HCT116 (cell line): Measurements from ENCODE around the gene CCDC183. TPM values are rescaled to one million over a fixed set of nuclear protein-coding genes. Genes with fewer than 3 reads are reported as not detected.

Experiments
- ATAC-seq: fragments of 200-7000 bp; cut with Tn5 transposase; 2 replicates; pipeline ENCODE4 v1.9.1; 2020; ENCODE audit warnings: mild to moderate bottlenecking, moderate library complexity
- BruUV-seq: library from RNA; stranded (reverse); fragments of 400-500 nt; replicated peaks from 2 replicates; lab custom pipeline; 2021; lab: Mats Ljungman, UMichigan
- CTCF ChIA-PET: fragments of 300-600 bp; sonication (Branson Sonifier 250); formaldehyde crosslinking; loops from one replicate; lab custom pipeline; 2021; ENCODE audit warnings: antibody characterized with exemption; lab: Charles Lee
- POLR2A ChIA-PET: fragments of 300-600, 350-600 bp; sonication (Branson Sonifier 250); formaldehyde crosslinking; loops from one replicate; lab custom pipeline; 2021; ENCODE audit warnings: antibody characterized with exemption; lab: Charles Lee
- RAD21 ChIA-PET, 2 experiments: fragments of 300-600 bp; sonication (Branson Sonifier 250); formaldehyde crosslinking; loops; one replicate each; lab custom pipeline; 2023; ENCODE audit warnings: low total read pairs in 2 of 2; ENCODE audit not compliant: uncharacterized antibody in 2 of 2, unreplicated experiment in 2 of 2, low non-redundant PET in 1 of 2; lab: Charles Lee
- DNase-seq: peaks from one replicate; pipeline ENCODE4 v3.0.0-alpha.2; 2010; ENCODE audit warnings: low read depth, low spot score
- H2AFZ ChIP-seq: fragments of 200-600 bp; shearing (Covaris generic), sonication (generic); 2 replicates; pipeline ENCODE4 v1.6.1; 2017; ENCODE audit warnings: low read depth, mixed run types, mixed read lengths, antibody characterized with exemption, low read length; ENCODE audit not compliant: poor library complexity, severe bottlenecking
- H3K27ac ChIP-seq: 2 replicates; pipeline ENCODE4 v1.5.1; 2012; ENCODE audit warnings: low read depth, low read length
- H3K27me3 ChIP-seq: fragments of 200-600 bp; sonication (generic); 2 replicates; pipeline ENCODE4 v1.6.1; 2016; ENCODE audit warnings: mixed run types, low read length, mixed read lengths; ENCODE audit not compliant: insufficient read depth
- H3K36me3 ChIP-seq, 2 experiments: fragments of 200-500 bp in 1 of 2; fragments of 200-600 bp in 1 of 2; sonication (Bioruptor generic) in 1 of 2; sonication (generic) in 1 of 2; 2 replicates each; pipeline versions ENCODE4 v1.5.1 to v1.6.1; 2014 to 2016; ENCODE audit warnings: low read length in 2 of 2, inconsistent platforms in 1 of 2, mixed read lengths in 1 of 2, mixed run types in 1 of 2; ENCODE audit not compliant: insufficient read depth in 2 of 2, control insufficient read depth in 1 of 2
- H3K4me1 ChIP-seq, 2 experiments: fragments of 200-600 bp in 1 of 2; sonication (generic) in 1 of 2; 2 replicates each; pipeline versions ENCODE4 v1.5.1 to v1.6.1; 2012 to 2017; ENCODE audit warnings: low read length in 2 of 2, inconsistent platforms in 1 of 2, mild to moderate bottlenecking in 1 of 2, mixed read lengths in 1 of 2, mixed run types in 1 of 2, moderate library complexity in 1 of 2; ENCODE audit not compliant: insufficient read depth in 2 of 2, control insufficient read depth in 1 of 2
- H3K4me2 ChIP-seq: fragments of 200-600 bp; sonication (generic); 2 replicates; pipeline ENCODE4 v1.6.1; 2017; ENCODE audit warnings: mixed run types, low read length, mixed read lengths
- H3K4me3 ChIP-seq, 2 experiments: fragments of 200-600 bp in 1 of 2; sonication (generic) in 1 of 2; replicated peaks in 1 of 2; 2 replicates each; pipeline ENCODE4 v1.5.1; 2011 to 2016; ENCODE audit warnings: low read length in 2 of 2, control low read depth in 1 of 2, low read depth in 1 of 2, mild to moderate bottlenecking in 1 of 2, mixed read lengths in 1 of 2, mixed run types in 1 of 2
- H3K79me2 ChIP-seq: fragments of 200-600 bp; sonication (generic); 2 replicates; pipeline ENCODE4 v1.6.1; 2017; ENCODE audit warnings: mild to moderate bottlenecking, mixed run types, low read length, moderate library complexity, mixed read lengths; ENCODE audit not compliant: insufficient read depth
- H3K9ac ChIP-seq: fragments of 200-600 bp; sonication (generic); 2 replicates; pipeline ENCODE4 v1.6.1; 2016; ENCODE audit warnings: low read length, mixed read lengths
- H3K9me2 ChIP-seq: fragments of 200-600 bp; sonication (generic), shearing (Covaris generic); 2 replicates; pipeline ENCODE4 v1.6.1; 2017; ENCODE audit warnings: mixed run types, mild to moderate bottlenecking, moderate library complexity; ENCODE audit not compliant: insufficient read depth
- H3K9me3 ChIP-seq, 2 experiments: fragments of 200-500 bp in 1 of 2; fragments of 200-600 bp in 1 of 2; sonication (Bioruptor generic) in 1 of 2; sonication (generic) in 1 of 2; 2 replicates each; pipeline ENCODE4 v1.6.1; 2014 to 2017; ENCODE audit warnings: low read length in 2 of 2, mixed read lengths in 2 of 2, inconsistent platforms in 1 of 2, low read depth in 1 of 2, mild to moderate bottlenecking in 1 of 2, mixed run types in 1 of 2, moderate library complexity in 1 of 2; ENCODE audit not compliant: control insufficient read depth in 1 of 2, insufficient read depth in 1 of 2
- H4K20me1 ChIP-seq: fragments of 200-600 bp; sonication (generic), shearing (Covaris generic); 2 replicates; pipeline ENCODE4 v1.6.1; 2017; ENCODE audit warnings: mixed run types, mild to moderate bottlenecking, moderate library complexity; ENCODE audit not compliant: insufficient read depth
- EZH2 ChIP-seq: fragments of 200-600 bp; sonication (generic); IDR thresholded peaks from 2 replicates; pipeline ENCODE4 v1.6.1; 2017; ENCODE audit warnings: antibody characterized with exemption, mixed run types
- REST ChIP-seq: IDR thresholded peaks from 2 replicates; pipeline ENCODE4 v1.6.1; 2012; ENCODE audit warnings: low read depth
- ZFX ChIP-seq: fragments of 450-650 bp; IDR thresholded peaks from 2 replicates; pipeline ENCODE4 v1.6.1; 2017
- ZNF274 ChIP-seq: fragments of 200-500 bp; sonication (Bioruptor generic); IDR thresholded peaks from 2 replicates; pipeline ENCODE4 v1.6.1; 2014; ENCODE audit warnings: mild to moderate bottlenecking, low read depth, low read length, inconsistent platforms
- intact Hi-C: fragments of 100-400 bp; cut with micrococcal nuclease; formaldehyde crosslinking; loops from 2 replicates; pipeline ENCODE4 v1.10.0; 2022
- total RNA-seq: library from RNA; stranded (reverse); gene quantifications from one replicate; pipeline ENCODE4 v1.2.1, GENCODE V29; 2021; ENCODE audit not compliant: unreplicated experiment
- TF ChIP-seq, protein P1 (sequence below): IDR thresholded peaks from 2 replicates; pipeline ENCODE4 v1.6.1; 2012
- TF ChIP-seq, protein P2 (sequence below): IDR thresholded peaks from 2 replicates; pipeline ENCODE4 v1.6.1; 2011; ENCODE audit warnings: mild to moderate bottlenecking, low read length, moderate library complexity; ENCODE audit not compliant: insufficient replicate concordance; ENCODE audit errors: extremely low read depth

The CCDC183 gene
- total RNA-seq, 1 experiment from 2014 or later = 2.8 TPM

DNA sequence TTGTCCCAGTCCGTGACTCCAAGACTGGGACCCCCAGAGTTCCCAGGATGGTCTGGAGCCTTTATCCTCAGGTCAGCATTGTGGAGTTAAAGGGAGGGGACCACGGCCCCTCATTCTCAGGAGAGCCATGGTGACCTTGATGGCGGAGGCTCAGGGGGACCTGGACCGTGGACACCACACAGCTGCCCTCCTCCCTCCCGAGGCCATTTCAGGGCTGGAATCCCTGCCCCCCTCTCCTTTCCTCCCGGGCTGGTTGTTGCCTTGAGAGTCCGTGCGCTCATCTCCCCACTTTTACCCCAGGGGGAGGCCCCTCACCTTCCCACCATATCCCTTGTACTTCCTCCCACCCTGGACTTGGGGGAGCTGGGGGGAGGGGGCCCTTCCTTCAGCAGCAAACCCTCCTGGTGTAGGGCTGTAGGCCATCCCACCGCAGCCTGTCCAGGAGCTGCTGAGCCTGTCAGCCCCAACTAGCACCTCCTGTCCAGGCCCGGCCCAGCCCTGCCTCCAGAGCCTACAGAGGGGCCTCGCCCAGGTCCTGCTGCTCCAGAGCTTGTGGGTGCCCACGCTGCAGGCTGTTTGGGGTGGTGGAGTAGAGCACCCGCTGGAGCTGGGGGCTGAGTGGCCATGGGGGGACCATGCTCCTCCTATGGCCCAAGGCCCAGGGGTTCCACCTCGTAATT, 31.8 kb downstream of the CCDC183 start:
- Histone ChIP-seq H3K27ac (no peak overlapping the region), H3K9me3 (no peaks in the 10 kb centered on the region), H4K20me1 (no peaks in the 10 kb centered on the region), H3K79me2 (no peaks in the 10 kb centered on the region), H3K27me3 (no peaks in the 10 kb centered on the region), H3K9me2 (no peaks in the 10 kb centered on the region), H3K4me2 (no peak overlapping the region), H3K9ac (no peak overlapping the region), H2AFZ (no peak overlapping the region), H3K4me3 (no peak overlapping the region), H3K36me3 (peaks cover 11 to 13% of the 10 kb centered on the region in 2 experiments), H3K4me1 (no peaks in the 10 kb centered on the region)
- DNase-seq (no peak), ATAC-seq (no peak)
- intact Hi-C loops = no loop called here
- POLR2A ChIA-PET = no interaction called here
- no TSS peak for BruUV-seq
- TF ChIP-seq, protein P1, sequence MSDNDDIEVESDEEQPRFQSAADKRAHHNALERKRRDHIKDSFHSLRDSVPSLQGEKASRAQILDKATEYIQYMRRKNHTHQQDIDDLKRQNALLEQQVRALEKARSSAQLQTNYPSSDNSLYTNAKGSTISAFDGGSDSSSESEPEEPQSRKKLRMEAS = no peak
- TF ChIP-seq ZFX = no peak
- no peak for TF ChIP-seq EZH2
- TF ChIP-seq, protein P2, sequence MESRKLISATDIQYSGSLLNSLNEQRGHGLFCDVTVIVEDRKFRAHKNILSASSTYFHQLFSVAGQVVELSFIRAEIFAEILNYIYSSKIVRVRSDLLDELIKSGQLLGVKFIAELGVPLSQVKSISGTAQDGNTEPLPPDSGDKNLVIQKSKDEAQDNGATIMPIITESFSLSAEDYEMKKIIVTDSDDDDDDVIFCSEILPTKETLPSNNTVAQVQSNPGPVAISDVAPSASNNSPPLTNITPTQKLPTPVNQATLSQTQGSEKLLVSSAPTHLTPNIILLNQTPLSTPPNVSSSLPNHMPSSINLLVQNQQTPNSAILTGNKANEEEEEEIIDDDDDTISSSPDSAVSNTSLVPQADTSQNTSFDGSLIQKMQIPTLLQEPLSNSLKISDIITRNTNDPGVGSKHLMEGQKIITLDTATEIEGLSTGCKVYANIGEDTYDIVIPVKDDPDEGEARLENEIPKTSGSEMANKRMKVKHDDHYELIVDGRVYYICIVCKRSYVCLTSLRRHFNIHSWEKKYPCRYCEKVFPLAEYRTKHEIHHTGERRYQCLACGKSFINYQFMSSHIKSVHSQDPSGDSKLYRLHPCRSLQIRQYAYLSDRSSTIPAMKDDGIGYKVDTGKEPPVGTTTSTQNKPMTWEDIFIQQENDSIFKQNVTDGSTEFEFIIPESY = no peak
- TF ChIP-seq ZNF274 = no peak
- no peak for TF ChIP-seq REST
- RAD21 ChIA-PET = no interaction called here
- CTCF ChIA-PET = interaction anchor here (1.1 kb wide), 1 partner anchor 16 kb away, joined by 4 read pairs; no protein-coding TSS in a partner anchor
